K562 (cell line): ENCODE measurements around the gene KIF18B. TPM values are rescaled to one million over a fixed set of nuclear protein-coding genes. Genes with fewer than 3 reads are reported as not detected.

ENCODE experiments used
- BDP1 ChIP-seq: IDR thresholded peaks from 3 replicates; pipeline ENCODE4 v1.6.1; 2011; ENCODE audit not compliant: insufficient read length, insufficient read depth
- FOXK1 ChIP-seq: sonication (generic); formaldehyde crosslinking; IDR thresholded peaks from 2 replicates; pipeline ENCODE4 v1.8.0; 2022; ENCODE audit warnings: missing genetic modification reagents, mild to moderate bottlenecking, borderline replicate concordance
- HMG20B ChIP-seq: fragments of 250-450 bp; sonication (Bioruptor Pico); IDR thresholded peaks from 2 replicates; pipeline ENCODE4 v1.5.0; 2021; ENCODE audit warnings: mild to moderate bottlenecking
- NCOA1 ChIP-seq: fragments of 450-650 bp; IDR thresholded peaks from 2 replicates; pipeline ENCODE4 v1.6.1; 2016; ENCODE audit warnings: low read depth
- PCBP1 ChIP-seq: fragments of 200-400 bp; formaldehyde crosslinking; IDR thresholded peaks from 2 replicates; pipeline ENCODE4 v1.6.1; 2018; ENCODE audit warnings: mild to moderate bottlenecking, low read depth, low read length; ENCODE audit not compliant: poor library complexity, severe bottlenecking
- POLR2A ChIP-seq: fragments of 450-650 bp; conservative IDR thresholded peaks from 2 replicates; pipeline ENCODE4 v1.6.1; 2016
- SIN3A ChIP-seq, 2 experiments: fragments of 150-350 bp in 1 of 2; IDR thresholded peaks; 2 replicates each; pipeline ENCODE4 v1.6.1; 2011 to 2016; ENCODE audit warnings: borderline replicate concordance in 2 of 2, low read depth in 2 of 2, low read length in 2 of 2, mild to moderate bottlenecking in 2 of 2, moderate library complexity in 2 of 2; ENCODE audit not compliant: control insufficient read depth in 1 of 2
- ZBTB34 ChIP-seq: fragments of 250-450 bp; sonication (Bioruptor Pico); IDR thresholded peaks from 2 replicates; pipeline ENCODE4 v1.8.0; 2021; ENCODE audit warnings: mild to moderate bottlenecking, moderate library complexity
- ZBTB40 ChIP-seq, 2 experiments: fragments of 450-650 bp in 1 of 2; sonication (generic) in 1 of 2; formaldehyde crosslinking in 1 of 2; IDR thresholded peaks; 2 replicates each; pipeline versions ENCODE4 v1.7.1 to v1.9.0; 2016 to 2022; ENCODE audit warnings: inconsistent platforms in 1 of 2, mild to moderate bottlenecking in 1 of 2, missing genetic modification reagents in 1 of 2
- ZNF785 ChIP-seq: fragments of 250-450 bp; sonication (Bioruptor Pico); IDR thresholded peaks from 2 replicates; pipeline ENCODE4 v1.4.0; 2020; ENCODE audit warnings: mild to moderate bottlenecking
- polyA plus RNA-seq, 8 experiments: library from polyadenylated mRNA; depleted of rRNA in 4 of 8; stranded (reverse) in 5 of 8; unstranded in 3 of 8; fragments of >200 nt; fragmentation: Nextera tagmentation in 2 of 8; fragmentation: Illumina TruSeq in 1 of 8; extraction: Ambion mirVana in 2 of 8; extraction: Trizol in 1 of 8; gene quantifications; 2 replicates each; pipeline versions ENCODE4 v1.2.1 to v1.2.3, GENCODE V29; 2011 to 2014; ENCODE audit warnings: inconsistent platforms in 1 of 8, missing spikeins in 1 of 8
- total RNA-seq, 7 experiments: library from RNA; depleted of rRNA in 6 of 7; stranded (reverse); fragments of >200 nt in 6 of 7; fragmentation: Illumina TruSeq in 2 of 7; extraction: Trizol in 2 of 7; gene quantifications; 2 replicates each; pipeline versions ENCODE4 v1.2.1 to v1.2.3, GENCODE V29; 2011 to 2021; ENCODE audit warnings: low replicate concordance in 1 of 7

KIF18B gene
- total and polyA plus RNA-seq, 9 of the 15 experiments (the other 6 are each of a cell fraction or from before 2014, with no cell fraction given) = 2.0 to 42.8 (median 13.2) TPM

- TF ChIP-seq PCBP1 (no peak), SIN3A (IDR thresholded peaks at IDR 0.05; ENCODE audit: borderline replicate concordance in 2 of 2, control insufficient read depth in 1 of 2, low read depth in 2 of 2, low read length in 2 of 2) (no peak), HMG20B (CRISPR knock-in tag) (no peak), POLR2A (0 out of 2 replicates have a peak, but pooled peaks have one; percentile 38), ZBTB34 (no peak), BDP1 (no peak), ZBTB40 (IDR thresholded peaks at IDR 0.05) (no peak), ZBTB40 (CRISPR knock-in tag; IDR thresholded peaks at IDR 0.05) (no peak), NCOA1 (no peak), ZNF785 (CRISPR knock-in tag) (no peak), FOXK1 (CRISPR knock-in tag) (no peak)
Observed at GRCh38 chr17:44925731-44926697, 21.6 kb downstream of the KIF18B start (continued).
